Activated naive CD4-positive, alpha-beta T cell treated with anti-CD3 and anti-CD28 coated beads, Interleukin-2, amount 10 ng/mL, durations not matched to agents 7 days and 5 days (primary cell): ENCODE measurements around the gene FAM229A.

Experiments used
- CTCF ChIA-PET: fragments of 350-600 bp; sonication (Branson Sonifier 250); formaldehyde crosslinking; loops from one replicate; lab custom pipeline; 2021; ENCODE audit warnings: antibody characterized with exemption; lab: Charles Lee
- DNase-seq: peaks from one replicate; pipeline ENCODE4 v3.0.0-alpha.2; 2020
- H3K27ac Mint-ChIP-seq: one replicate; pipeline ENCODE4 v1.8.0; 2021; ENCODE audit warnings: mild to moderate bottlenecking, moderate library complexity, mixed read lengths
- H3K27me3 Mint-ChIP-seq: one replicate; pipeline ENCODE4 v1.8.0; 2021; ENCODE audit warnings: mild to moderate bottlenecking, mixed read lengths
- H3K36me3 Mint-ChIP-seq: one replicate; pipeline ENCODE4 v1.8.0; 2021; ENCODE audit warnings: mixed read lengths
- H3K4me1 Mint-ChIP-seq: one replicate; pipeline ENCODE4 v1.8.0; 2021; ENCODE audit warnings: mixed read lengths
- H3K4me3 Mint-ChIP-seq: one replicate; pipeline ENCODE4 v1.8.0; 2021; ENCODE audit warnings: mild to moderate bottlenecking, moderate library complexity, mixed read lengths
- H3K9me3 Mint-ChIP-seq: one replicate; pipeline ENCODE4 v1.8.0; 2021; ENCODE audit warnings: mixed read lengths

FAM229A gene

GRCh38 chr1:32350785-32351398 is 11.4 kb downstream of the FAM229A start:
- Mint-ChIP-seq H3K4me1 (peaks cover 55% of the 10 kb centered on the region), H3K9me3 (peaks cover 5% of the 10 kb centered on the region), H3K27ac (peak overlapping the region; percentile 83), H3K27me3 (peaks cover 40% of the 10 kb centered on the region), H3K4me3 (peak overlapping the region; percentile 77), H3K36me3 (peaks cover 11% of the 10 kb centered on the region)
- CTCF ChIA-PET = interaction anchor here (0.6 to 1.4 kb wide), 7 partner anchors 15 to 135 kb away, joined by 3 to 4 read pairs (median 3); partner anchors contain the start of gene MARCKSL1
- no peak for DNase-seq

- H3K4me3 Mint-ChIP-seq = peak overlapping the region; percentile 18
- H3K27me3 Mint-ChIP-seq = peaks cover 47% of the 10 kb centered on the region
- peak overlapping the region; percentile 60 for H3K27ac Mint-ChIP-seq
- peaks cover 58% of the 10 kb centered on the region for H3K4me1 Mint-ChIP-seq
- peaks cover 8% of the 10 kb centered on the region for H3K36me3 Mint-ChIP-seq
- peaks cover 5% of the 10 kb centered on the region for H3K9me3 Mint-ChIP-seq
- DNase-seq = peak; percentile 25
- CTCF ChIA-PET = interaction anchor here (2.2 kb wide), 1 partner anchor 23 kb away, joined by 6 read pairs; no protein-coding TSS in a partner anchor
These were observed 13.0 kb downstream of the FAM229A start for GRCh38 chr1:32349211-32349708.

GRCh38 chr1:32346532-32347157 is 15.6 kb downstream of the FAM229A start:
- peaks cover 48% of the 10 kb centered on the region for H3K27me3 Mint-ChIP-seq
- H3K9me3 Mint-ChIP-seq = peaks cover 5% of the 10 kb centered on the region
- CTCF ChIA-PET = no interaction called here
- H3K27ac Mint-ChIP-seq = no peak overlapping the region
- DNase-seq = no peak
- peaks cover 59% of the 10 kb centered on the region for H3K4me1 Mint-ChIP-seq
- peaks cover 2% of the 10 kb centered on the region for H3K36me3 Mint-ChIP-seq
- H3K4me3 Mint-ChIP-seq = no peak overlapping the region

GRCh38 chr1:32345289-32345827 is 16.9 kb downstream of the FAM229A start:
- CTCF ChIA-PET = interaction anchor here (1.0 to 1.6 kb wide), 3 partner anchors 9 to 130 kb away, joined by 3 read pairs; partner anchors contain the start of gene MARCKSL1
- DNase-seq = no peak
- Mint-ChIP-seq H3K4me1 (peaks cover 52% of the 10 kb centered on the region), H3K27me3 (peaks cover 48% of the 10 kb centered on the region), H3K4me3 (no peak overlapping the region), H3K36me3 (no peaks in the 10 kb centered on the region), H3K27ac (no peak overlapping the region), H3K9me3 (peaks cover 1% of the 10 kb centered on the region)

GRCh38 chr1:32342704-32343103 is 19.6 kb downstream of the FAM229A start:
- peaks cover 39% of the 10 kb centered on the region for H3K4me1 Mint-ChIP-seq
- no peak for DNase-seq
- CTCF ChIA-PET = interaction anchor here (1.0 kb wide), 1 partner anchor 127 kb away, joined by 3 read pairs; no protein-coding TSS in a partner anchor
- H3K4me3 Mint-ChIP-seq = no peak overlapping the region
- H3K27me3 Mint-ChIP-seq = peaks cover 53% of the 10 kb centered on the region
- H3K9me3 Mint-ChIP-seq = no peaks in the 10 kb centered on the region
- H3K27ac Mint-ChIP-seq = peak overlapping the region; percentile 45
- no peaks in the 10 kb centered on the region for H3K36me3 Mint-ChIP-seq

- CTCF ChIA-PET = no interaction called here
- Mint-ChIP-seq H3K36me3 (no peaks in the 10 kb centered on the region), H3K4me1 (peaks cover 45% of the 10 kb centered on the region), H3K9me3 (no peaks in the 10 kb centered on the region), H3K27ac (no peak overlapping the region), H3K27me3 (peaks cover 58% of the 10 kb centered on the region), H3K4me3 (no peak overlapping the region)
- no peak for DNase-seq
These were observed 20.3 kb downstream of the FAM229A start for GRCh38 chr1:32341971-32342370.

GRCh38 chr1:32341186-32341757 is 21.0 kb downstream of the FAM229A start:
- no peaks in the 10 kb centered on the region for H3K36me3 Mint-ChIP-seq
- H3K9me3 Mint-ChIP-seq = no peaks in the 10 kb centered on the region
- H3K4me3 Mint-ChIP-seq = no peak overlapping the region
- no peak for DNase-seq
- H3K4me1 Mint-ChIP-seq = peaks cover 49% of the 10 kb centered on the region
- CTCF ChIA-PET = no interaction called here
- peaks cover 54% of the 10 kb centered on the region for H3K27me3 Mint-ChIP-seq
- H3K27ac Mint-ChIP-seq = no peak overlapping the region

- no peak for DNase-seq
- Mint-ChIP-seq H3K36me3 (peaks cover 4% of the 10 kb centered on the region), H3K27ac (no peak overlapping the region), H3K4me1 (peaks cover 49% of the 10 kb centered on the region), H3K9me3 (no peaks in the 10 kb centered on the region), H3K27me3 (peaks cover 36% of the 10 kb centered on the region), H3K4me3 (no peak overlapping the region)
- CTCF ChIA-PET = no interaction called here
These were observed 22.8 kb downstream of the FAM229A start for GRCh38 chr1:32339363-32339978.

GRCh38 chr1:32338637-32339145 is 23.6 kb downstream of the FAM229A start:
- H3K27ac Mint-ChIP-seq = no peak overlapping the region
- H3K4me1 Mint-ChIP-seq = peaks cover 56% of the 10 kb centered on the region
- H3K9me3 Mint-ChIP-seq = no peaks in the 10 kb centered on the region
- no peak overlapping the region for H3K4me3 Mint-ChIP-seq
- H3K36me3 Mint-ChIP-seq = peaks cover 10% of the 10 kb centered on the region
- CTCF ChIA-PET = no interaction called here
- peaks cover 28% of the 10 kb centered on the region for H3K27me3 Mint-ChIP-seq
- DNase-seq = no peak

- peak; percentile 45 for DNase-seq
- no peak overlapping the region for H3K27ac Mint-ChIP-seq
- H3K4me3 Mint-ChIP-seq = no peak overlapping the region
- H3K27me3 Mint-ChIP-seq = peaks cover 23% of the 10 kb centered on the region
- peaks cover 57% of the 10 kb centered on the region for H3K4me1 Mint-ChIP-seq
- CTCF ChIA-PET = interaction anchor here (1.6 kb wide), 1 partner anchor 122 kb away, joined by 5 read pairs; no protein-coding TSS in a partner anchor
- peaks cover 14% of the 10 kb centered on the region for H3K36me3 Mint-ChIP-seq
- no peaks in the 10 kb centered on the region for H3K9me3 Mint-ChIP-seq
These were observed 24.2 kb downstream of the FAM229A start for GRCh38 chr1:32337855-32338636.

GRCh38 chr1:32336963-32337675 is 25.2 kb downstream of the FAM229A start:
- DNase-seq = peak; percentile 75
- Mint-ChIP-seq H3K27ac (no peak overlapping the region), H3K9me3 (no peaks in the 10 kb centered on the region), H3K4me1 (peaks cover 55% of the 10 kb centered on the region), H3K36me3 (peaks cover 17% of the 10 kb centered on the region), H3K27me3 (peaks cover 23% of the 10 kb centered on the region), H3K4me3 (peak overlapping the region; percentile 56)
- CTCF ChIA-PET = interaction anchor here (1.6 to 1.8 kb wide), 2 partner anchors 15 to 121 kb away, joined by 5 to 7 read pairs; no protein-coding TSS in a partner anchor

- H3K27me3 Mint-ChIP-seq = peaks cover 23% of the 10 kb centered on the region
- H3K9me3 Mint-ChIP-seq = no peaks in the 10 kb centered on the region
- no peak for DNase-seq
- H3K27ac Mint-ChIP-seq = no peak overlapping the region
- peaks cover 49% of the 10 kb centered on the region for H3K4me1 Mint-ChIP-seq
- CTCF ChIA-PET = interaction anchor here (0.7 to 1.8 kb wide), 7 partner anchors 9 to 126 kb away, joined by 3 to 7 read pairs (median 3); no protein-coding TSS in a partner anchor
- H3K36me3 Mint-ChIP-seq = peaks cover 23% of the 10 kb centered on the region
- H3K4me3 Mint-ChIP-seq = peak overlapping the region; percentile 59
These were observed 25.7 kb downstream of the FAM229A start for GRCh38 chr1:32336591-32336932.
